Measurements from ENCODE around the gene AARS2. TPM values are rescaled to one million over a fixed set of nuclear protein-coding genes. Genes with fewer than 3 reads are reported as not detected.

The AARS2 gene
- total and polyA plus RNA-seq, 4 experiments from 2014 or later: 4.2 to 25.6 (median 16.9) TPM

GRCh38 chr6:44264154-44265006 lies 48.8 kb downstream of the AARS2 start:
- peaks cover 8 to 33% of the 10 kb centered on the region in 2 donors for H3K36me3 Mint-ChIP-seq
- ChIA-PET POLR2A (ENCODE audit: partially characterized antibody) (interaction anchor here (1.2 to 6.2 kb wide), 5 partner anchors 9 to 49 kb away, joined by 3 to 97 read pairs (median 11); partner anchors contain the start of genes AARS2, HSP90AB1 and SLC35B2), CTCF (ENCODE audit: partially characterized antibody) (interaction anchor here (1.0 to 8.3 kb wide), 6 partner anchors 10 to 123 kb away, joined by 3 to 82 read pairs (median 4); partner anchors contain the start of genes CDC5L and SLC35B2)
- H3K9me3 Mint-ChIP-seq: no peaks in the 10 kb centered on the region
- peaks cover 17 to 43% (median 38%) of the 10 kb centered on the region in 4 donors for H3K4me1 Mint-ChIP-seq
- Histone ChIP-seq H3K36me3 (ENCODE audit: insufficient read depth, low read length) (peaks cover 16% of the 10 kb centered on the region), H3K4me3 (ENCODE audit: low read length in 2 of 2) (peak overlapping the region; percentile 83 to 89), H3K27me3 (ENCODE audit: insufficient read depth, low read length) (peaks cover 6% of the 10 kb centered on the region), H3K27ac (ENCODE audit: low read depth, low read length) (peak overlapping the region; percentile 96), H3K4me1 (ENCODE audit: insufficient read depth, low read length) (peaks cover 38% of the 10 kb centered on the region), H3K9me3 (ENCODE audit: control insufficient read depth in 1 of 2, low read length in 2 of 2) (no peaks in the 10 kb centered on the region)
- intact Hi-C loops (cut with micrococcal nuclease): loop anchor here (1.0 to 2.0 kb wide), 5 partner anchors 7 to 168 kb away; partner anchors contain the start of genes HSP90AB1 and SLC35B2
- peaks cover 5 to 10% of the 10 kb centered on the region in 2 donors for H3K27me3 Mint-ChIP-seq
- H3K27ac Mint-ChIP-seq: peak overlapping the region; percentile 95 to 98 (median 97)
- peak in 1 of 5 donors; percentile 68 for DNase-seq
- peak overlapping the region; percentile 73 to 95 (median 93) for H3K4me3 Mint-ChIP-seq

GRCh38 chr6:44263354-44264100 lies 49.6 kb downstream of the AARS2 start:
- Mint-ChIP-seq H3K27ac (peak overlapping the region; percentile 95 to 98 (median 97)), H3K4me1 (peaks cover 18 to 43% (median 38%) of the 10 kb centered on the region in 4 donors), H3K36me3 (peaks cover 8 to 35% of the 10 kb centered on the region in 2 donors), H3K27me3 (peaks cover 2% of the 10 kb centered on the region in 2 donors), H3K4me3 (peak overlapping the region; percentile 73 to 95 (median 93)), H3K9me3 (no peaks in the 10 kb centered on the region)
- peaks cover 38% of the 10 kb centered on the region for H3K4me1 ChIP-seq (ENCODE audit: insufficient read depth, low read length)
- CTCF ChIA-PET (ENCODE audit: partially characterized antibody): interaction anchor here (1.0 to 8.3 kb wide), 4 partner anchors 9 to 91 kb away, joined by 3 to 82 read pairs (median 4); partner anchors contain the start of gene SLC35B2
- peak overlapping the region; percentile 83 to 89 for H3K4me3 ChIP-seq (ENCODE audit: low read length in 2 of 2)
- H3K36me3 ChIP-seq (ENCODE audit: insufficient read depth, low read length): peaks cover 23% of the 10 kb centered on the region
- H3K9me3 ChIP-seq (ENCODE audit: control insufficient read depth in 1 of 2, low read length in 2 of 2): no peaks in the 10 kb centered on the region
- H3K27me3 ChIP-seq (ENCODE audit: insufficient read depth, low read length): no peaks in the 10 kb centered on the region
- peak overlapping the region; percentile 96 for H3K27ac ChIP-seq (ENCODE audit: low read depth, low read length)
- DNase-seq: peak in 3 of 5 donors; percentile 31 to 79 (median 51)
- POLR2A ChIA-PET (ENCODE audit: partially characterized antibody): interaction anchor here (1.2 to 6.2 kb wide), 7 partner anchors 8 to 49 kb away, joined by 3 to 97 read pairs (median 11); partner anchors contain the start of genes AARS2, HSP90AB1 and SLC35B2
- intact Hi-C loops (cut with micrococcal nuclease): loop anchor here (2.0 kb wide), 1 partner anchor 167 kb away; no protein-coding TSS in a partner anchor

DNA sequence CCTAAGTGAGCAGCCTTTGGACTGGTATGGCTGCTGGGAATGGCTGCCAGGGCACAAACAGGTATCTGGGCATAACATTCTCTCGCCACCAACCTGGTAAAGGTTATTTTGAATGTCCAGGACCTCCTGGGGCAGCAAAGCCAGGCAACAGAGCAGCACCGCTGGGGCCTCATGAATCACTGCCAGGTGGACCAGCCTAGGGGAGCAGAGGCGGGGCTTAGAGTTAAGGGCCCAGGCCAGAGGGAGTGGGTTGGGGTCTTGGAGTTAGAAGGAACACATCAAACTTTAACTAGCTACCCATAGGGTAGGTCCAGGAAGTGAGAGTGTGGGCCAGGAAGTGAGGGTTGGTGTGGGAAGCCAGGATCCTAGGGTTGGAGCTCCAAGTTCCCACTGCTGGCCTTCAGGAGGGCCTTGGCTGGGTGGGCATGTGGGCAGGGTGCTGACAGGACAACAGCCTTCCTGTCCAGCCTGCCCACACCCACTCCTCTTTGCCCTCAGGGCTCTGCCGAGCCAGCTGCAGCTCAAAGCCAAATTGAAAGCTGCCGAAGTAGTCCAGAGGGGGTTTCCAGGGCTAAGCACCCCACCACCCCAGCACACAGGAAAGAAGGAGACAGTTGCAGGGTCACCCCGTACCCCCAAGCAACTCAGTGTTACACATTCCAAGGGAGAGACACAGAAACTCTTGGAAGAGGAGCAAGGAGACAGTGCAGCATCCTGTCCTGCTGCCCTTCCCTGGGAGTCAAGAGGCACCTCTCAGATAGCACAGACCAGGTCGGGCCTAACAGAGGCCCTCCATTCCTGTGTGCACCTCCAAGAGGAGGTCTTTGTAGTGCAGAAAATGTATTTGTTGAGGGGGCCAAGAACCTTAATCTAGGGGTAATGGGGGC lies 50.4 kb downstream of the AARS2 start:
- peak overlapping the region; percentile 96 for H3K27ac ChIP-seq (ENCODE audit: low read depth, low read length)
- H3K9me3 Mint-ChIP-seq: no peaks in the 10 kb centered on the region
- H3K27me3 Mint-ChIP-seq: no peaks in the 10 kb centered on the region
- ChIA-PET POLR2A (ENCODE audit: partially characterized antibody) (interaction anchor here (1.3 to 2.9 kb wide), 6 partner anchors 9 to 50 kb away, joined by 4 to 50 read pairs (median 6); partner anchors contain the start of genes AARS2 and HSP90AB1), CTCF (ENCODE audit: partially characterized antibody) (interaction anchor here (0.7 to 1.7 kb wide), 3 partner anchors 10 to 41 kb away, joined by 5 to 20 read pairs (median 6); no protein-coding TSS in a partner anchor)
- peaks cover 25 to 51% (median 42%) of the 10 kb centered on the region in 4 donors for H3K4me1 Mint-ChIP-seq
- H3K4me3 Mint-ChIP-seq: peak overlapping the region; percentile 73 to 95 (median 93)
- H3K9me3 ChIP-seq (ENCODE audit: control insufficient read depth in 1 of 2, low read length in 2 of 2): no peaks in the 10 kb centered on the region
- DNase-seq: peak in 1 of 5 donors; percentile 53
- no peaks in the 10 kb centered on the region for H3K27me3 ChIP-seq (ENCODE audit: insufficient read depth, low read length)
- peak overlapping the region; percentile 83 to 89 for H3K4me3 ChIP-seq (ENCODE audit: low read length in 2 of 2)
- peaks cover 44% of the 10 kb centered on the region for H3K4me1 ChIP-seq (ENCODE audit: insufficient read depth, low read length)
- peaks cover 8 to 41% of the 10 kb centered on the region in 2 donors for H3K36me3 Mint-ChIP-seq
- intact Hi-C loops (cut with micrococcal nuclease): no loop called here
- peaks cover 24% of the 10 kb centered on the region for H3K36me3 ChIP-seq (ENCODE audit: insufficient read depth, low read length)
- H3K27ac Mint-ChIP-seq: peak overlapping the region; percentile 95 to 98 (median 97)

DNA sequence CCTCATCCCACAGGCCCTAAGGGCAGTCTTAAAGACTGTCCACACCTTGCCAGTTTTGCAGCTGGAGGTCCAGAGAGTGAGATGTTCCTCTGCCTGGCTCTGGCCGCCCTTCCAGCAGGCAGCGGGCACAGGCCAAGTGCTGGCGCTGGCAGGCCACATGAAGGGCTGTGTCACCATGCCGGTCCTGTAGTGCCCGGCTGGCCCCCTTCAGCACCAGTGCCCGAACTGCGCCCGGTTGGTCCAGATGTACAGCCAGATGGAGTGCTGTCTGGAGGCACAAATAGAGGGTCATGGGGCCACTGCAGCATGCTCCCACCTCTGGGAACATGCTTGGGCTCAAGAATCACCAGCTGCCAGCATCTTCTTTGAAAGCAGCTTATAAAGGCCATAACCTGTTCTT lies 51.6 kb downstream of the AARS2 start:
- Histone ChIP-seq H3K27me3 (ENCODE audit: insufficient read depth, low read length) (no peaks in the 10 kb centered on the region), H3K4me1 (ENCODE audit: insufficient read depth, low read length) (peaks cover 49% of the 10 kb centered on the region), H3K9me3 (ENCODE audit: control insufficient read depth in 1 of 2, low read length in 2 of 2) (no peaks in the 10 kb centered on the region), H3K4me3 (ENCODE audit: low read length in 2 of 2) (no peak overlapping the region), H3K27ac (ENCODE audit: low read depth, low read length) (peak overlapping the region; percentile 96), H3K36me3 (ENCODE audit: insufficient read depth, low read length) (peaks cover 24% of the 10 kb centered on the region)
- POLR2A ChIA-PET (ENCODE audit: partially characterized antibody): interaction anchor here (1.3 to 2.9 kb wide), 5 partner anchors 8 to 51 kb away, joined by 4 to 50 read pairs (median 6); partner anchors contain the start of genes AARS2 and HSP90AB1
- H3K9me3 Mint-ChIP-seq: peaks cover 0 to 1% (median 0%) of the 10 kb centered on the region in 8 donors
- H3K27ac Mint-ChIP-seq: peak overlapping the region in 5 of 7 donors; percentile 97 to 98 (median 98)
- CTCF ChIA-PET (ENCODE audit: partially characterized antibody): interaction anchor here (1.5 to 1.7 kb wide), 2 partner anchors 9 to 24 kb away, joined by 6 to 20 read pairs; no protein-coding TSS in a partner anchor
- peak overlapping the region in 1 of 8 donors; percentile 73 for H3K4me3 Mint-ChIP-seq
- H3K4me1 Mint-ChIP-seq: peaks cover 29 to 51% (median 45%) of the 10 kb centered on the region in 4 donors
- H3K36me3 Mint-ChIP-seq: peaks cover 8 to 44% of the 10 kb centered on the region in 2 donors
- intact Hi-C loops (cut with micrococcal nuclease): no loop called here
- no peaks in the 10 kb centered on the region for H3K27me3 Mint-ChIP-seq
- DNase-seq: no peak

GRCh38 chr6:44260451-44261297 lies 52.5 kb downstream of the AARS2 start:
- peaks cover 24% of the 10 kb centered on the region for H3K36me3 ChIP-seq (ENCODE audit: insufficient read depth, low read length)
- peak overlapping the region; percentile 30 to 98 (median 85) for H3K27ac Mint-ChIP-seq
- H3K9me3 ChIP-seq (ENCODE audit: control insufficient read depth in 1 of 2, low read length in 2 of 2): no peaks in the 10 kb centered on the region
- peaks cover 0 to 5% (median 0%) of the 10 kb centered on the region in 8 donors for H3K9me3 Mint-ChIP-seq
- H3K27me3 ChIP-seq (ENCODE audit: insufficient read depth, low read length): no peaks in the 10 kb centered on the region
- H3K4me3 ChIP-seq (ENCODE audit: low read length in 2 of 2): no peak overlapping the region
- peaks cover 8 to 50% of the 10 kb centered on the region in 2 donors for H3K36me3 Mint-ChIP-seq
- peaks cover 37 to 60% (median 53%) of the 10 kb centered on the region in 4 donors for H3K4me1 Mint-ChIP-seq
- CTCF ChIA-PET (ENCODE audit: partially characterized antibody): no interaction called here
- intact Hi-C loops (cut with micrococcal nuclease): no loop called here
- POLR2A ChIA-PET (ENCODE audit: partially characterized antibody): interaction anchor here (2.8 to 5.9 kb wide), 3 partner anchors 9 to 14 kb away, joined by 9 to 217 read pairs (median 50); partner anchors contain the start of gene HSP90AB1
- no peak overlapping the region for H3K27ac ChIP-seq (ENCODE audit: low read depth, low read length)
- no peaks in the 10 kb centered on the region for H3K27me3 Mint-ChIP-seq
- no peak for DNase-seq
- H3K4me3 Mint-ChIP-seq: peak overlapping the region in 5 of 8 donors; percentile 3 to 70 (median 53)
- H3K4me1 ChIP-seq (ENCODE audit: insufficient read depth, low read length): peaks cover 58% of the 10 kb centered on the region
